Medulla oblongata (tissue), 1 donor: Measurements from ENCODE around the gene CRABP1.

Experiments
- DNase-seq: peaks from one replicate; pipeline ENCODE4 v3.0.0-alpha.2; 2015; ENCODE audit errors: extremely low spot score

Gene CRABP1

DNA sequence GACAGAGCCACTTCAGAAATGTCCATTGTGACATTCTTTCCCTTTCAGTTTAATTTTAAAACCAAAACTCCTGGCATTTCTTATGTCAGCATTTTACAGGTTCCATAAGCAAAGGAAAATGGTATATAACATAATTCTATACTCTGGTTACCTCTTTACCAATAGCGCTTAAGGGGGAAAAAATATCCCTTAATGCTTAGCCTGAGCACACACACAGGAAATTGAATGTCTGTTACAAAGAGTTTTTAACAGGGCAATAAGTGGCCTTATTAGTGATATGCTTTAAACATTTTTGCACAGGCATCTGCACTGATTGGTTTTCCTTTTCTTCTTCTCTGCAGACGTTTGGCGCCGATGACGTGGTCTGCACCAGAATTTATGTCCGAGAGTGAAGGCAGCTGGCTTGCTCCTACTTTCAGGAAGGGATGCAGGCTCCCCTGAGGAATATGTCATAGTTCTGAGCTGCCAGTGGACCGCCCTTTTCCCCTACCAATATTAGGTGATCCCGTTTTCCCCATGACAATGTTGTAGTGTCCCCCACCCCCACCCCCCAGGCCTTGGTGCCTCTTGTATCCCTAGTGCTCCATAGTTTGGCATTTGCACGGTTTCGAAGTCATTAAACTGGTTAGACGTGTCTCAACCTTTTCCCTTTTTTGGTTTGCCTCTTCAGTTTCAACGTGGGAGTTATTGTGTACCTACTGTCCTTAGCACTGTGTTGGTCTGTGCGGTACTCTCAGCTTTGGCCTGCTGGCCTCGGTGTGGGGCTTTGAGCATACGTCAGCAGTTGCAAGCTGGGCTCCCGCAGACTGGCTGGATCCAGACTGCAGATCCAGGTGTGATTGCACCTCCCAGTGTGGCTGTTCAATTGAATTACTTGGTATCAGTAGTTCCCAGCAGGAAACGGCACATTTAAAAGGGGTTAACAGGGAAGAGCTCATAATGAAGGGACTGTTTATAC, 7.7 kb downstream of the CRABP1 start:
- no peak for DNase-seq

- no peak for DNase-seq
Observed at GRCh38 chr15:78350058-78350457, 9.9 kb downstream of the CRABP1 start.

GRCh38 chr15:78351539-78351938, 11.4 kb downstream of the CRABP1 start:
- DNase-seq, result no peak

- no peak for DNase-seq
Observed at GRCh38 chr15:78353093-78353492, 12.9 kb downstream of the CRABP1 start.

DNA sequence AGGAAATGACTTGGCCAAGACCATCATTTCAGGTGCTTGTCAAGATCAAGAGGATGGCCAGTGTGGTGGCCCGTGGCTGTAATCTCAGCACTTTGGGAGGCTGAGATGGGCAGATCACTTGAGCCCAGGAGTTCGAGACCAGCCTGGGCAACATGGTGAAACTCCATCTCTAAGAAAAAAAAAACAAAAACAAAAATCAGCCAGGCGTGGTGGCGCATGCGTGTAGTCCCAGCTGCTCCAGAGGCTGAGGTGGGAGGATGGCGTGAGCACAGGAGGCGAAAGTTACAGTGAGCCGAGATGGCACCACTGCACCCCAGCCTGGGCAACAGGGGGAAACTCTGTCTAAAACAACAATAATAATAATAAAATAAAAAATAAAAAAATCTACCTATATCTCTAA, 15.0 kb downstream of the CRABP1 start:
- no peak for DNase-seq

- DNase-seq, result no peak
Observed at GRCh38 chr15:78358102-78358870, 18.1 kb downstream of the CRABP1 start.

DNA sequence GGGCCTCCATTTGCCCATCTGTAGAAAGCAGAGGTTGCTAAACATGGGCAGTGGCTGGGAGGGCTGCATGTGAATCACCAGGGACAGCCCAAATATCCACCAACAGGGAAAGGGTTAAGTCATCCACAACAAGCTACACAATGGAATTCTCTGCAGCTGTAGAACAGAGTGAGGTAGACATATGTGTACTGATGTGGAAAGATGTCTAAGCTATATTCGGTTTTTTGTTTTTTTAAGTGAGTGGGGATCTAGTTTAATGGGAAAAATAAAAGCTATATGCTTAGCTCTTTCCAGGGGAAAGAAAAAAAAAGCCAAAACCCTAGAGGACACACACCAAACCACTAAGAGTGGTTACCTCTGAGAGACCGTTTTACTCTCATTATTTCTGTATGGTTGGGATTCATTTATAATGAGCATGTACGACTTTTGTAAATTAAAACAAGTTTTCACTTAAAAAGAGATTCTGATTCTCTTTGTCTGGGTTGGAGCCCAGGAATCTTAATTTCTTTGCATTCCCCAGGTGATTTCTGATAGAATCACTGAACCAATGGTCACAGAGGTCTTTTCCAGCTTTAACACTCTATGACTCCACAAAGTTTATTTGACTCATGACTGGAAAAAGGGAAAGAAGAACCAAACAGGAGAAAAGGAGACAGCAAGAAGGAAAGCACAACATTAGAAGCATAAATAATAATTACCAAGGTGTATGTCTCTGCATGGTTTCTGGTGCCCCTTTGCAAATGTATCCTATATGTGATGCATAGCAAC, 19.1 kb downstream of the CRABP1 start:
- no peak for DNase-seq

- DNase-seq, result no peak
Observed at GRCh38 chr15:78360367-78360801, 20.2 kb downstream of the CRABP1 start.

GRCh38 chr15:78360958-78361718, 21.0 kb downstream of the CRABP1 start:
- no peak for DNase-seq

DNA sequence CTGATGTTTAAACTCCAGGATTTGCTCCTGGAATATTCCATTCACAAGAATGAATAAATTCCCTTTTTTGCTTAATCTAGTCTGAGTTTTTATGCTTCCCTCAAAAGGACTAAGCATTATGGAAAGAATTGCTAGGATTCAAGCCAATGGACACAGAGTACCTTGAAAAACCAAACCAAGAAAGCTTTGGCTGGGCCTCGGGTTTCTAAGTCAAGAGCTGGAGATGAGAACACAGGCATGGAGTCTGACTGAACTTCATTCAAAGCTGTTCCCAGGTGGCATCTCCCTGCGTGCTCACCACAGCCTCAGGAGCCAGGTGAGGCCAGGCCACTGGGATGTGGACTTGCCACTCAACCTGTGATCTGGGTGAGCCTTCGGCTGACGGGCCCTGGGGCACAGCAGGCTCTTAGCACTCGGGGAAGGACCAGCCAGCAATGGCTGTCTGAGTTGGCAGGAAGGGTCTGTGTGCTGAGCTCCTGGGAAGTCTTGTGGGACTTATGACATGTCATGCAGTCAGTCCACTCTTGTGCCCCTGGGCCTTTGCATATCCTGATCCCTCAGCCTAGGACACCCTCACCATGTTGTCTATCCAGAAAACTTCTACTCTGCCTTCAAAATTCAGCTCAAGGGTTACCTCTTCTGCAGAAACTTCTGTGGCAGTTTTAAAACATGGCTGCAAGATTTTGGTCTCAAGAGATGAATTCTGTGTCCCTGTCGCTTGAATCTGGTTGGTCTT, 21.8 kb downstream of the CRABP1 start:
- DNase-seq, result no peak

DNA sequence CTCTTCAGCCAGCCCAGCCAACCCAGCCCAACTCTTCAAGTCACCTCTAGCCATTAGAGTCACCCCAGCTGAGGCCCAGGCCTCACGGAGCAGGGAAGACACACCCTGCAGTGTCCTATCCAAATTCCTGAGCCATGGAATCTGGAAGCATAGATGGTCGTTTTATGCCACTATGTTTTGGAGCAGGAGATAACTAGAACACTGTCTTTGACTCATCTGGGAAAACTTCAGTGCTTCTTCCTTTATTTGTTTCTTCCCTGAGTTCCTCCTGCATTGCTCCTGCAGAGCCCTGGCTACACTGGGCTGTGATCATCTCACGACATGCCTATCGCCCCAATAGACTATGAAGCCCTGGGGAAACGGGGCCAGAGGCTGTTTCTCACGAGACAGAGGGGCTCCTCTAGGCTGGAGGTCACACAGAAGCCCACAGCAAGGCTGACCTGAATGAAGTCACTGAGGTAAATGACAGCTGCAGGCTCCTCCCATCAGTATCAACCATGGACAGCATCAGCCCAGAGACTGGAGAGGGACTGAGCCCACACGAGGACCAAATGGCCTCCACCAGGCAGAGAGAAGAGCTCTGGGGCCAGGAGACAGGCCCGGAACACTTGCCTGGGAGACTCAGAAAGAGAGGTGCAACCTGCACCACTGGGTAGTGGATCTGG, 22.7 kb downstream of the CRABP1 start:
- DNase-seq, result no peak

GRCh38 chr15:78363381-78363734, 23.2 kb downstream of the CRABP1 start:
- DNase-seq, result no peak

DNA sequence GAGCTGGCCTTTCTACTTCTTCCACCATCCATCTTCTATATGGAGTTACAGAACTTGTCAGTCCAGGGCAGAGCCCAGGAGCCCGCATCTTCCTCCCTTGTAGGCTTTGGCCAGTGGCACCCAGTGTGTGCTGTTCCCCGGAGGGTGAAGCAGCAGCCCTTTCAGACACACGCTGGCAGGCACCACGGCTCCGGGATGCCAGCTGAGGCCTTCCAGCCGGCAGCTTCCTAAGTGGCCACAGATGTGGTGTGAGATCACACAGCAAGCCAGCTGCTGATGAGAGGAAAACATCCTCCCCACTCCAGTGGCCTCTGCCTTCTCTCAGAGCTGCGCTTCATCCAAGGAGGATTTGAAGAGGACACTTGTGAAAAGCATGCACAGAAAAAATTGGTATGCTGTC, 24.1 kb downstream of the CRABP1 start:
- peak; percentile 79 for DNase-seq

- DNase-seq, result no peak
Observed at GRCh38 chr15:78365917-78366316, 25.8 kb downstream of the CRABP1 start.

- DNase-seq, result no peak
Observed at GRCh38 chr15:78366342-78366741, 26.2 kb downstream of the CRABP1 start.

DNA sequence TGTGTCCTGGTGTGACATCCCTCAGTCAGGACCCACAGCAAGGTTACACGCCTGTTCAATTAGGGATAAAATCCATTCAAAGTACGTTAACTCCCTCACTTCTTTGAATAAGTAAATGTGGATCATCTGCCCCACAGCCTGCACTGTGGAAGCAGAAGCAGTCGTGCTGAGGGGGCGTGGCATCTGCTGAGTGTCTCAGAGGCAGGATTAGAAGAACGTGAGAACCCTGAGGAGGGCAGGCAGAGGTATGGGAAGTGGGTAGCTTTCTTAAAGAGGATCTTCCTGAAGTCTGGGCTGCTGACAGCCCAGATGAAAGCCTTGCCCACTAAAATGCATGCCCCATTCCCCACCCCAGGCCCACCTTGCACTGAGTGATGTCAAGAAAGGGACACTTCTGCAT, 28.5 kb downstream of the CRABP1 start:
- DNase-seq, result no peak

DNA sequence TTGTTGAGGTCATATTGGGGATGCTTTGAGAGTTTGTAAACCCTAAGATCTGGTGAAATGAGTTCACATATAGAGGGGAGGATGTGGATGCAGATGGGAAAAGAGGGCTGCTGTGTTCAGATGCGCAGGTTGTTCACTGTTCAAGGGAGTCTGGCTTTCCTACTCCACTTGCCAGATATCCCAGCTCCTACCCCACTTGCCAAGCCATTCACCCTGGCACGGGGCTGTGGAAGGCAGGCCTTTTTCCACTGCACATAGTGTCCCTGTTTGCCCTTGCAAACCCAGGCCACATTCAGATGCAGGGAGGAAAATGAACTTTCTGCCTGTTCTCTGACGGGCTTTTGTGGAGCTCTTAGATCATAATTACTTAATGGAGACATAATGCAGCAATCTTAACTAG, 29.0 kb downstream of the CRABP1 start:
- peak; percentile 44 for DNase-seq

GRCh38 chr15:78370013-78370412, 29.9 kb downstream of the CRABP1 start:
- no peak for DNase-seq

GRCh38 chr15:78372880-78373279, 32.7 kb downstream of the CRABP1 start:
- no peak for DNase-seq
